ENCODE data around the gene SELENON. TPM values are rescaled to one million over a fixed set of nuclear protein-coding genes. Genes with fewer than 3 reads are reported as not detected.

The SELENON gene
- total and polyA plus RNA-seq, 5 donors from 2014 or later = 1.2 to 19.2 (median 2.0) TPM

DNA sequence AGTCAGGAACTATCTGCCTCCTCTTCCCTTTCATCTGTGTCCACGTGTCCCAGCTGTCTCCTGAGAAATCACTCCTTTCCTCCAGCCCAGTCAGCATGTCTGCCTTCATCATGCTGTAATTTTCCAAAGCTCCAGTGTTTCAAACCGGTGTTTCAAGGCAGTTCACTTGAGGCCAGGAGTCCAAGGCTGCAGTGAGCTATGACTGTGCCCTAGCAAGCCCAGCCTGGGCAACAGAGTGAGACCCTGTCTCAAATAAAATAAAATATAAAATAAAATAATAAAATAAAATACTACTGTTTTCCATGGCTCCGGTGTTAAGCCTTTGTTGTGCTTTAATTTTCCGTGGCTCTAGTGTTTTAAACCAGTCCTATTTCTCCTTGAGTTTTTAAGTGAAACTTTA is 7.9 kb upstream of the SELENON start:
- H3K4me3 ChIP-seq (ENCODE audit: low read depth, low read length) = no peak overlapping the region
- no peaks in the 10 kb centered on the region for H3K9me3 ChIP-seq (ENCODE audit: control insufficient read depth in 2 of 2, low read length in 2 of 2)
- ATAC-seq (ENCODE audit: low read depth in 2 of 2) = no peak
- no peaks in the 10 kb centered on the region for H3K27me3 ChIP-seq (ENCODE audit: control insufficient read depth, insufficient read depth, low read length)
- Mint-ChIP-seq H3K4me1 (peaks cover 13 to 27% (median 16%) of the 10 kb centered on the region in 4 donors), H3K27me3 (no peaks in the 10 kb centered on the region), H3K4me3 (peak overlapping the region in 1 of 4 donors; percentile 18), H3K36me3 (peaks cover 4% of the 10 kb centered on the region), H3K9me3 (no peaks in the 10 kb centered on the region), H3K27ac (peak overlapping the region in 2 of 3 donors; percentile 61 to 65)
- no peak overlapping the region for H3K27ac ChIP-seq (ENCODE audit: insufficient read depth, low read length, poor library complexity, severe bottlenecking)
- peaks cover 4% of the 10 kb centered on the region for H3K36me3 ChIP-seq (ENCODE audit: control insufficient read depth, insufficient read depth, low read length)
- no peak for DNase-seq
- peaks cover 12% of the 10 kb centered on the region for H3K4me1 ChIP-seq (ENCODE audit: control insufficient read depth, insufficient read depth, low read length, poor library complexity, severe bottlenecking)

DNA sequence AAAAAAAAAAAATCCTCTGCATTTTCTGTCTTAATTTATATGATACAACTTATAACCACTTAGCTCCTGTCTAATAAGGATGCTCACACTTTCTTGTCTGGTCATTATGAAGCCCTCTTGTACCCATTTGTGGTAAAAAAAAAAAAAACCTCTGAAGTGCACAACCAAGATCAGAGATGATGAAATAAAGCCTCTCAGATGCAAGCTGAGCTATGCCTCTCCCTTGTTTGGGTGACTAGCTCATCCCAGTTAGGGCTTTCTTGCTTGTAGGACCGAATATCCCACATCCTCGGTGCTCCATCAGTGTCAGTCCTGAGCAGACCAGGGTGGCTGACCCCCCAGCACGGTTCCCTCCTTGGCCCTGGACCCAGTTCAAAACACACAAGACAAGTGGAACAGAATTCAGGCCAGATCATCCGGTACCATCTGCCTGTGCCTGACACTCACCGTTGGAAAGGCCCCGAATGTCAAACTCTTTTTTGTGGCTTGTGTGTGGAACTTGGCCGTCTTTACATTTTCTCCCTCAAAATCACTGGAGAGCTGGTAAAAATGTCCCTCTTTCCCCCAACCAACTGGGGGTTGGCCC is 6.3 kb upstream of the SELENON start:
- H3K27ac ChIP-seq (ENCODE audit: insufficient read depth, low read length, poor library complexity, severe bottlenecking) = no peak overlapping the region
- peaks cover 13 to 43% (median 19%) of the 10 kb centered on the region in 4 donors for H3K4me1 Mint-ChIP-seq

DNA sequence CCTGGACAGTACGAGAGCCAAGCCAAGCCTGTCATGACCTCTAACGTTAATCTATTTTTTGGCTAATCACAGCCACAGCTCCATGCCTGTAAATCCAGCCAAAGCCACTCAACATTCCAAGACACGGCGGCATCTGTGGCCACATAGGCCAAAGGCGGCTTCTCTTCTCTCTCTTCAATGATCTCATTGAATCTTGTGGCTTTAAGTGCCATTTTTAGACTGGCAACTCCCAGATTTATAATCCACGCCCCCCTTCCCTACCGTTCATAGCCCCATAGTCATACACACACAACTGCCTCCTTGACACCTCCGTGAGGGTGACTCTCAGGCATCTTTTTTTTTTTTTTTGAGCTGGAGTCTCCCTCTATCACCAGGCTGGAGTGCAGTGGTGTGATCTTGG is 5.7 kb upstream of the SELENON start:
- Mint-ChIP-seq H3K4me1 (peaks cover 13 to 49% (median 20%) of the 10 kb centered on the region in 4 donors), H3K27me3 (no peaks in the 10 kb centered on the region), H3K36me3 (no peaks in the 10 kb centered on the region), H3K9me3 (no peaks in the 10 kb centered on the region), H3K4me3 (no peak overlapping the region), H3K27ac (no peak overlapping the region)
- H3K9me3 ChIP-seq (ENCODE audit: control insufficient read depth in 2 of 2, low read length in 2 of 2) = no peaks in the 10 kb centered on the region
- H3K27me3 ChIP-seq (ENCODE audit: control insufficient read depth, insufficient read depth, low read length) = no peaks in the 10 kb centered on the region
- no peak overlapping the region for H3K27ac ChIP-seq (ENCODE audit: insufficient read depth, low read length, poor library complexity, severe bottlenecking)
- peaks cover 20% of the 10 kb centered on the region for H3K4me1 ChIP-seq (ENCODE audit: control insufficient read depth, insufficient read depth, low read length, poor library complexity, severe bottlenecking)
- no peak for DNase-seq
- no peak for ATAC-seq (ENCODE audit: low read depth in 2 of 2)
- H3K36me3 ChIP-seq (ENCODE audit: control insufficient read depth, insufficient read depth, low read length) = no peaks in the 10 kb centered on the region
- no peak overlapping the region for H3K4me3 ChIP-seq (ENCODE audit: low read depth, low read length)

More for the DNA sequence above, 6.3 kb upstream of the SELENON start:
- H3K36me3 ChIP-seq (ENCODE audit: control insufficient read depth, insufficient read depth, low read length) = no peaks in the 10 kb centered on the region
- H3K9me3 ChIP-seq (ENCODE audit: control insufficient read depth in 2 of 2, low read length in 2 of 2) = no peaks in the 10 kb centered on the region
- H3K27me3 Mint-ChIP-seq = no peaks in the 10 kb centered on the region
- ATAC-seq (ENCODE audit: low read depth in 2 of 2) (no peak), DNase-seq (no peak)
- no peaks in the 10 kb centered on the region for H3K36me3 Mint-ChIP-seq
- no peak overlapping the region for H3K4me3 Mint-ChIP-seq
- no peak overlapping the region for H3K4me3 ChIP-seq (ENCODE audit: low read depth, low read length)
- no peaks in the 10 kb centered on the region for H3K27me3 ChIP-seq (ENCODE audit: control insufficient read depth, insufficient read depth, low read length)
- no peaks in the 10 kb centered on the region for H3K9me3 Mint-ChIP-seq
- peak overlapping the region in 2 of 3 donors; percentile 44 to 61 for H3K27ac Mint-ChIP-seq
- peaks cover 20% of the 10 kb centered on the region for H3K4me1 ChIP-seq (ENCODE audit: control insufficient read depth, insufficient read depth, low read length, poor library complexity, severe bottlenecking)

DNA sequence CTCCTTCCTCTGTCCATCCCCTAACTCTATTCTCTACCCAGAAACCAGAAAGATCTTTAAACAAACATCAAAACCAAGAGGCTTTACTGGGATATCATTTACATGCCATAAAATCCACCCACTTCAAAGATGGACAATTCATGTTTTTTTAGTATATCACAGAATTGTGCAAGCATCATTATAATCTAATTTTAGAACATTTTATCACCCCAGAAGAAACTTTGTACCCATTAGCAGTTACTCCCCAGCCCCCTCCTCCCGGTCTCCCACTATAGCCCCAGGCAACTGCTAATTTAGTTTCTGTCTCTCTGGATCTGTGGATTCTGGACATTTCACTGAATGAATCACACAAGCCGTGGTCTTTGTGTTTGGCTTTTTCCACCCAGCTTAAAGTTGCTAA is 4.8 kb upstream of the SELENON start:
- peaks cover 13 to 54% (median 22%) of the 10 kb centered on the region in 4 donors for H3K4me1 Mint-ChIP-seq
- peak overlapping the region in 1 of 4 donors; percentile 11 for H3K4me3 Mint-ChIP-seq
- H3K27ac Mint-ChIP-seq = peak overlapping the region in 2 of 3 donors; percentile 3 to 37
- H3K27me3 Mint-ChIP-seq = no peaks in the 10 kb centered on the region
- Histone ChIP-seq H3K27me3 (ENCODE audit: control insufficient read depth, insufficient read depth, low read length) (no peaks in the 10 kb centered on the region), H3K4me1 (ENCODE audit: control insufficient read depth, insufficient read depth, low read length, poor library complexity, severe bottlenecking) (peaks cover 24% of the 10 kb centered on the region), H3K36me3 (ENCODE audit: control insufficient read depth, insufficient read depth, low read length) (no peaks in the 10 kb centered on the region), H3K9me3 (ENCODE audit: control insufficient read depth in 2 of 2, low read length in 2 of 2) (no peaks in the 10 kb centered on the region), H3K4me3 (ENCODE audit: low read depth, low read length) (no peak overlapping the region), H3K27ac (ENCODE audit: insufficient read depth, low read length, poor library complexity, severe bottlenecking) (no peak overlapping the region)
- no peak for DNase-seq
- ATAC-seq (ENCODE audit: low read depth in 2 of 2) = no peak
- H3K9me3 Mint-ChIP-seq = no peaks in the 10 kb centered on the region
- no peaks in the 10 kb centered on the region for H3K36me3 Mint-ChIP-seq

DNA sequence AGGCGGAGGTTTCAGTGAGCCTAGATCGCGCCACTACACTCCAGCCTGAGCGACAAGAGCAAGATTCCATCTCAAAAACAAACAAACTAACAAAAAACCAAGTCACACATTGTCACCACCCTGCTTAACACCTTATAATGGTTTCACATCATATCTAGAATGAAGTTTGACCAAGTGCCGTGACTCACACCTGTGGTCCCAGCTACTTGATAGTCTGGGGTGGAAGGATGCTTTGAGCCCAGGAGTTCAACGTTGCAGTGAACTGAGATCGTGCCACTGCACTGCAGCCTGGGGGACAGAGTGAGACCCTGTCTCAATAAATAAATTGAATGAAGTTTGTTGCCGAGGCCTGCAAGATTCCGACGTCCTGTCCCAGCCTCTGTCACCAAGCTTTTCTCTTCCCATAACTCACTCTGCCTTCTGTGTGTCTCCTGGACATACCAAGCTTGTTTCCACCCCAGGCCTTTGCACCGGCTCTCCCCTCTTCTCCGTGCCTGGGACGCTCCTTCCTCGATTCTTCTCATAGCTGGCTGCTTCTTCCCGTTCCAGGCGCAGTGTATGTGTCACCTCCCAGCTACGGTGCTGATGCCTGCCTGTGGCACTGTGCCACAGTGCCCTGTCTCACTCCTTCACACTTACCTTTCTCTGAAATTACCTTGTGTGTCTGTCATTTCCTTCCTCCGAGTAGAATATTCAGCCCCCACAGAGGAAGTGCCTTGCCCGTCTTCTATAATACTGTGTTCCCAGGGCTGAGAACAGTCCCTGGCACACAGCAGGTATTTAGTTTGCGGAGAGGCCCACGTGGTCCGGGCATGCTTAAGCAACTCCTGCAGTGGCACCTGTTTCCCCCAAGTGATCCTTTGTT is 3.8 kb upstream of the SELENON start:
- ATAC-seq (ENCODE audit: low read depth in 2 of 2) = peak; percentile 67 to 72
- peaks cover 32% of the 10 kb centered on the region for H3K4me1 ChIP-seq (ENCODE audit: control insufficient read depth, insufficient read depth, low read length, poor library complexity, severe bottlenecking)
- H3K4me3 ChIP-seq (ENCODE audit: low read depth, low read length) = peak overlapping the region; percentile 44
- no peaks in the 10 kb centered on the region for H3K36me3 Mint-ChIP-seq
- H3K36me3 ChIP-seq (ENCODE audit: control insufficient read depth, insufficient read depth, low read length) = no peaks in the 10 kb centered on the region
- peak overlapping the region; percentile 39 to 83 (median 68) for H3K4me3 Mint-ChIP-seq
- peaks cover 13 to 61% (median 23%) of the 10 kb centered on the region in 4 donors for H3K4me1 Mint-ChIP-seq
- H3K27me3 ChIP-seq (ENCODE audit: control insufficient read depth, insufficient read depth, low read length) = no peaks in the 10 kb centered on the region
- H3K27me3 Mint-ChIP-seq = no peaks in the 10 kb centered on the region
- no peaks in the 10 kb centered on the region for H3K9me3 Mint-ChIP-seq
- H3K9me3 ChIP-seq (ENCODE audit: control insufficient read depth in 2 of 2, low read length in 2 of 2) = no peaks in the 10 kb centered on the region
- peak in 1 of 3 donors; percentile 66 for DNase-seq
- H3K27ac Mint-ChIP-seq = peak overlapping the region; percentile 76 to 99 (median 94)
- peak overlapping the region; percentile 58 for H3K27ac ChIP-seq (ENCODE audit: insufficient read depth, low read length, poor library complexity, severe bottlenecking)

DNA sequence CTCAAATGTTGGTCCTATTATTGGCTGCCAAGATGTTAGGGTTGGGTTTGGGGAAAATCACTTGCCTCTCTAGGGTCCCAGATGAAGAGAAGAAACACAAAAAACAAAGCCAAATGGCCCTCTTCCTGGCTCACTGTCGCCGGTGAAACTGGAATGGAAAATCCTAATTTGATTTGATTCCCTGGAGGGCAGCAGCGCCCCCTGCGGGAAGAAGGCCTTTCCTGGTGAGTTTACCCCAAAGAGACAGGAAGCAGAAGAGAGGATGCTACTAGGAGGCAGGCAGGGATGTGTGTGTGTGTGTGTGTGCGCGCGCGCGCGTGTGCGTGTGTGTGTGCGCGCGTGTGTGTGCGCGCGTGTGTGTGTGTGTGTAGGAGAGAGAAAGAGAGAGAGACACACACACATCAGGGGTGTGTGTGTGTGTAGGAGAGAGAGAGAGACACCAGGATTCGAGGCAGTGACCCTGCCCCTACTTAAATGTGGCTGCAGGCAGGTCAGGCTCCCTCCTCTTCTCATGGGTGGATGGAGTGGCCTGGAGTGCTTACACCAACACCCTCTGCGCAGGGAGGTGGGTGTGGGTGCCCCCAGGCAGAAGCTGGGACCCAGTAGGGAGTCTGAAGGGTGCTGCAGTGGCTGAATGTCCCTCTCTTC is 3.1 kb upstream of the SELENON start:
- H3K4me1 ChIP-seq (ENCODE audit: control insufficient read depth, insufficient read depth, low read length, poor library complexity, severe bottlenecking) = peaks cover 33% of the 10 kb centered on the region
- Mint-ChIP-seq H3K27ac (peak overlapping the region; percentile 76 to 99 (median 94)), H3K4me1 (peaks cover 13 to 67% (median 26%) of the 10 kb centered on the region in 4 donors), H3K36me3 (no peaks in the 10 kb centered on the region), H3K9me3 (no peaks in the 10 kb centered on the region), H3K27me3 (no peaks in the 10 kb centered on the region), H3K4me3 (peak overlapping the region; percentile 39 to 83 (median 68))
- H3K27ac ChIP-seq (ENCODE audit: insufficient read depth, low read length, poor library complexity, severe bottlenecking) = peak overlapping the region; percentile 58
- peak; percentile 50 to 69 for ATAC-seq (ENCODE audit: low read depth in 2 of 2)
- no peaks in the 10 kb centered on the region for H3K9me3 ChIP-seq (ENCODE audit: control insufficient read depth in 2 of 2, low read length in 2 of 2)
- H3K27me3 ChIP-seq (ENCODE audit: control insufficient read depth, insufficient read depth, low read length) = no peaks in the 10 kb centered on the region
- DNase-seq = peak; percentile 65 to 84 (median 77)
- H3K4me3 ChIP-seq (ENCODE audit: low read depth, low read length) = peak overlapping the region; percentile 44
- no peaks in the 10 kb centered on the region for H3K36me3 ChIP-seq (ENCODE audit: control insufficient read depth, insufficient read depth, low read length)

DNA sequence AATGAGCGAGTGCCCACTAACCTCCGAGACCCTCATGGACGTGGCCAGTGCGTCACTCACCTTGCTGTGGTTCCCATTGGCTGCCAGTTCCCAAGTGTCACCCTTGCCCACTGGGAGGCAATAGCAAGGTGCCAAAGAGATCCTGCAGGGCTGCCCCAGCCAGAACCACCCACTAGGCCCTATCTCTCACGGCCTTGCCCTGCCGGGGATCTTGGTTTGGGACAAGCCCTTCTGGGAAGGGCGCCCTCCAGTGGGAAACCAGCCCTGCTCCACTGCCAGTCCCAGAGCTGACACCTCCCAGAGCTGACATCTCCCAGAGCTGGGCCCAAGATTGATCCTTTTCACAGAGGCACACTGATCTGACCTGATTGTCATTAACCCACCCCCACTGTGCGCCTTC is 2.1 kb upstream of the SELENON start:
- peak overlapping the region; percentile 50 to 89 (median 78) for H3K27ac Mint-ChIP-seq
- H3K4me3 ChIP-seq (ENCODE audit: low read depth, low read length) = no peak overlapping the region
- H3K9me3 Mint-ChIP-seq = no peaks in the 10 kb centered on the region
- H3K36me3 ChIP-seq (ENCODE audit: control insufficient read depth, insufficient read depth, low read length) = no peaks in the 10 kb centered on the region
- peaks cover 13 to 77% (median 35%) of the 10 kb centered on the region in 4 donors for H3K4me1 Mint-ChIP-seq
- no peaks in the 10 kb centered on the region for H3K27me3 ChIP-seq (ENCODE audit: control insufficient read depth, insufficient read depth, low read length)
- H3K36me3 Mint-ChIP-seq = no peaks in the 10 kb centered on the region
- H3K9me3 ChIP-seq (ENCODE audit: control insufficient read depth in 2 of 2, low read length in 2 of 2) = no peaks in the 10 kb centered on the region
- peaks cover 42% of the 10 kb centered on the region for H3K4me1 ChIP-seq (ENCODE audit: control insufficient read depth, insufficient read depth, low read length, poor library complexity, severe bottlenecking)
- no peak overlapping the region for H3K27ac ChIP-seq (ENCODE audit: insufficient read depth, low read length, poor library complexity, severe bottlenecking)
- no peak for ATAC-seq (ENCODE audit: low read depth in 2 of 2)
- no peaks in the 10 kb centered on the region for H3K27me3 Mint-ChIP-seq
- DNase-seq = no peak
- H3K4me3 Mint-ChIP-seq = peak overlapping the region; percentile 16 to 83 (median 72)
